Skeletal muscle tissue (tissue), 4 donors: ENCODE measurements around the gene NTRK3. TPM values are rescaled to one million over a fixed set of nuclear protein-coding genes. Genes with fewer than 3 reads are reported as not detected.

Experiments
- H3K27ac ChIP-seq: one replicate; pipeline ENCODE4 v1.7.0; 2013; ENCODE audit warnings: mild to moderate bottlenecking, low read depth, low read length, inconsistent platforms
- H3K27me3 ChIP-seq, 3 donors: one replicate each; pipeline ENCODE4 v1.7.0; 2013; ENCODE audit warnings: low read length in 3 of 3; ENCODE audit not compliant: control insufficient read depth in 3 of 3, insufficient read depth in 3 of 3
- H3K36me3 ChIP-seq, 3 donors: one replicate each; pipeline ENCODE4 v1.7.0; 2013; ENCODE audit warnings: low read length in 3 of 3; ENCODE audit not compliant: control insufficient read depth in 3 of 3, insufficient read depth in 3 of 3
- H3K4me1 ChIP-seq, 3 donors: one replicate each; pipeline ENCODE4 v1.7.0; 2013; ENCODE audit warnings: low read length in 3 of 3, mild to moderate bottlenecking in 3 of 3; ENCODE audit not compliant: control insufficient read depth in 3 of 3, insufficient read depth in 3 of 3
- H3K4me3 ChIP-seq, 3 donors: one replicate each; pipeline ENCODE4 v1.7.0; 2013; ENCODE audit warnings: low read length in 3 of 3
- H3K9ac ChIP-seq, 3 donors: one replicate each; pipeline ENCODE4 v1.7.0; 2013; ENCODE audit warnings: low read length in 3 of 3, mild to moderate bottlenecking in 3 of 3, moderate library complexity in 2 of 3, low read depth in 1 of 3
- H3K9me3 ChIP-seq, 3 donors: one replicate each; pipeline ENCODE4 v1.7.0; 2013; ENCODE audit warnings: low read length in 3 of 3; ENCODE audit not compliant: control insufficient read depth in 3 of 3
- total RNA-seq: library from RNA; depleted of rRNA; stranded (reverse); fragments of >200 nt; gene quantifications from one replicate; pipeline ENCODE4 v1.2.3, GENCODE V29; 2014
- donor health status: Osteomylitis.

The NTRK3 gene
- total RNA-seq, 1 donor from 2014 or later: 6.8 TPM

- no peak overlapping the region for H3K4me3 ChIP-seq
- no peak overlapping the region for H3K9ac ChIP-seq
- H3K4me1 ChIP-seq: peaks cover 0 to 1% (median 0%) of the 10 kb centered on the region in 3 donors
- H3K9me3 ChIP-seq: no peaks in the 10 kb centered on the region
- no peaks in the 10 kb centered on the region for H3K36me3 ChIP-seq
- no peak overlapping the region for H3K27ac ChIP-seq
- H3K27me3 ChIP-seq: no peaks in the 10 kb centered on the region
Observed at GRCh38 chr15:87976552-87976951, 280.0 kb downstream of the NTRK3 start.

DNA sequence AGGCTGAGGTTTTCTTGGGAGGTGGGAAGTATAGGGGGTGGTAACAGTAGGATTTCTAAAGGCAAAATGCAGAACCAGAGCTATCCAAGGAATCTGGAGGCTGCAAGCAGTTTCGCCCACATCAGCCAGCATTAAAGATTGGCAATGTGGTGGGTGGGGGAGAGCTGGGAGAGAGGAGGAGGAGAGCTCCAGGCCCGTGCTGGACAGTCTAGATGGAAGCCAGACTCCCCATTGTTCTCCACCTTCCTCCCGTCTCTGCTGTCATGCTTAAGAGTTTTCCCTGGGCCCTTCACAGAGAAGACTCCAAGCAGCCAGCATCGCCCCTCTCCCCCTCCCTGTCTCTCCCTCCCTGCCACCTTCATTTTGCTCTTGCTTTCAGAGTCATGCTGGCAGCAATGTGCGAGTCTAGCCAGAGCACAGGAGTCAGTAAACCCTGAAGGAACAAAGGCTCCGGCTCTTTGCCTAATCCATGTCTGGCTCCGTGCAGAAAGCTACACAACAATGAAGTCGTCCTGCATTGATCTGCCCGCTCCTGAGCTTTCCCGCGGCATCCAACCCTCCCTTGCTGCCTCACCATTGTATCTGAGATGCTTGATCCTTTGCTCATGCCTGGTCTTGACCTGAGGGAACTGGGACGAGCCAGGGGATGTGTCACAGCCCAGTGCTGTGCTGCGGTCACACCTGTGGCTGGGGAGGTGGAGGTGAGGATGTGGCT lies 282.9 kb downstream of the NTRK3 start:
- Histone ChIP-seq H3K4me1 (no peaks in the 10 kb centered on the region), H3K9me3 (no peaks in the 10 kb centered on the region), H3K27ac (no peak overlapping the region), H3K27me3 (no peaks in the 10 kb centered on the region), H3K9ac (no peak overlapping the region), H3K36me3 (no peaks in the 10 kb centered on the region), H3K4me3 (no peak overlapping the region)

GRCh38 chr15:87971076-87971475 lies 285.5 kb downstream of the NTRK3 start:
- Histone ChIP-seq H3K4me3 (no peak overlapping the region), H3K27ac (no peak overlapping the region), H3K9ac (no peak overlapping the region), H3K4me1 (no peaks in the 10 kb centered on the region), H3K9me3 (no peaks in the 10 kb centered on the region), H3K36me3 (no peaks in the 10 kb centered on the region), H3K27me3 (peaks cover 0 to 2% (median 0%) of the 10 kb centered on the region in 3 donors)

DNA sequence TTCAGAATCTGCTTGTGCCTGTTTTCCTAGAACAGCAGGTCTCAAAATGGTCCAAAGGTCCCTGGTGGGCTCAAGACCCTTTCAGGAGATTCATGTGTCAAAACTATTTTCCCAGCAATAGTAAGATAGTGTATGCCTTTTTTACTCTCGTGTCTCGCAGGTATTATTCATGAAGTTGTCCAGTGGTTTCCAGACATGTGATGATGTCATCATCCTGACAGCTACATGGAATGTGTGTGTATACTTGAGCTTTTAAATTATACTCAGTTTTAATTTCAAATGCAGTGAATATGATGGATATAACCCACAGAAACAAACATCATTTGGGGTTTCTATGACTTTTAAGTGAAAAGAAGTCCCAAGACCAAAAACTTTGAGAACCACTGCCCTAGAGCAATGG lies 288.6 kb downstream of the NTRK3 start:
- no peak overlapping the region for H3K9ac ChIP-seq
- no peaks in the 10 kb centered on the region for H3K4me1 ChIP-seq
- no peak overlapping the region for H3K27ac ChIP-seq
- peaks cover 0 to 2% (median 0%) of the 10 kb centered on the region in 3 donors for H3K27me3 ChIP-seq
- H3K36me3 ChIP-seq: no peaks in the 10 kb centered on the region
- no peak overlapping the region for H3K4me3 ChIP-seq
- no peaks in the 10 kb centered on the region for H3K9me3 ChIP-seq

GRCh38 chr15:87965304-87965703 lies 291.2 kb downstream of the NTRK3 start:
- Histone ChIP-seq H3K27me3 (peaks cover 0 to 2% (median 0%) of the 10 kb centered on the region in 3 donors), H3K4me3 (no peak overlapping the region), H3K9ac (no peak overlapping the region), H3K9me3 (no peaks in the 10 kb centered on the region), H3K27ac (no peak overlapping the region), H3K36me3 (no peaks in the 10 kb centered on the region), H3K4me1 (no peaks in the 10 kb centered on the region)

- H3K36me3 ChIP-seq: no peaks in the 10 kb centered on the region
- no peaks in the 10 kb centered on the region for H3K9me3 ChIP-seq
- H3K4me3 ChIP-seq: no peak overlapping the region
- H3K9ac ChIP-seq: no peak overlapping the region
- no peak overlapping the region for H3K27ac ChIP-seq
- H3K4me1 ChIP-seq: peaks cover 3 to 4% (median 3%) of the 10 kb centered on the region in 3 donors
- H3K27me3 ChIP-seq: peaks cover 0 to 5% (median 0%) of the 10 kb centered on the region in 3 donors
Observed at GRCh38 chr15:87962428-87962827, 294.1 kb downstream of the NTRK3 start.

GRCh38 chr15:87961851-87962420 lies 294.6 kb downstream of the NTRK3 start:
- H3K4me1 ChIP-seq: peaks cover 3 to 4% (median 3%) of the 10 kb centered on the region in 3 donors

DNA sequence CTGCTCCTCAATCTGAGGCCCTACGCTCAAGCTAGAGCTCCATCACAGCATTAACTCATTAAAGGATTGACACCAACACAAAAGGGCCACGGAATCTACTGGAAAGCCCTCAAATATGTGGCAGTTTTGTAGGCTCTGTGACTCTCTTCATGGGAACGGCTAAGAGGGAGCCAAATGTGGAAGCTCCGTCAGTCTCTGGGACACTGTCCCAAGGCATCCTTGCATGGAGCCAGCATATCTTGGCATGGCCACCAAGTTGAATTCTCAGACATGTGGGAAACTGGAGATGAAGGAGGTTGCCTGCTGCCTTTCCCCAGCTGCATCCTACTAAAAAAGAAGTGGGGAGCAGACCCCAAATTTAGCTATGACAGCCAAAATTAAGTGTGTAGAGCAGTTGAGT lies 296.9 kb downstream of the NTRK3 start:
- Histone ChIP-seq H3K4me1 (peaks cover 11 to 14% (median 14%) of the 10 kb centered on the region in 3 donors), H3K9ac (no peak overlapping the region), H3K4me3 (no peak overlapping the region), H3K27me3 (peaks cover 0 to 3% (median 0%) of the 10 kb centered on the region in 3 donors), H3K27ac (no peak overlapping the region), H3K9me3 (no peaks in the 10 kb centered on the region), H3K36me3 (no peaks in the 10 kb centered on the region)

More at GRCh38 chr15:87961851-87962420, 294.6 kb downstream of the NTRK3 start:
- H3K27me3 ChIP-seq: peaks cover 0 to 5% (median 0%) of the 10 kb centered on the region in 3 donors
- H3K4me3 ChIP-seq: no peak overlapping the region
- no peak overlapping the region for H3K27ac ChIP-seq
- no peaks in the 10 kb centered on the region for H3K36me3 ChIP-seq
- no peaks in the 10 kb centered on the region for H3K9me3 ChIP-seq
- no peak overlapping the region for H3K9ac ChIP-seq

- Histone ChIP-seq H3K27ac (no peak overlapping the region), H3K36me3 (no peaks in the 10 kb centered on the region), H3K4me1 (peaks cover 15 to 20% (median 16%) of the 10 kb centered on the region in 3 donors), H3K9me3 (no peaks in the 10 kb centered on the region), H3K9ac (no peak overlapping the region), H3K27me3 (peaks cover 0 to 3% (median 0%) of the 10 kb centered on the region in 3 donors), H3K4me3 (no peak overlapping the region)
Observed at GRCh38 chr15:87959080-87959479, 297.5 kb downstream of the NTRK3 start.

DNA sequence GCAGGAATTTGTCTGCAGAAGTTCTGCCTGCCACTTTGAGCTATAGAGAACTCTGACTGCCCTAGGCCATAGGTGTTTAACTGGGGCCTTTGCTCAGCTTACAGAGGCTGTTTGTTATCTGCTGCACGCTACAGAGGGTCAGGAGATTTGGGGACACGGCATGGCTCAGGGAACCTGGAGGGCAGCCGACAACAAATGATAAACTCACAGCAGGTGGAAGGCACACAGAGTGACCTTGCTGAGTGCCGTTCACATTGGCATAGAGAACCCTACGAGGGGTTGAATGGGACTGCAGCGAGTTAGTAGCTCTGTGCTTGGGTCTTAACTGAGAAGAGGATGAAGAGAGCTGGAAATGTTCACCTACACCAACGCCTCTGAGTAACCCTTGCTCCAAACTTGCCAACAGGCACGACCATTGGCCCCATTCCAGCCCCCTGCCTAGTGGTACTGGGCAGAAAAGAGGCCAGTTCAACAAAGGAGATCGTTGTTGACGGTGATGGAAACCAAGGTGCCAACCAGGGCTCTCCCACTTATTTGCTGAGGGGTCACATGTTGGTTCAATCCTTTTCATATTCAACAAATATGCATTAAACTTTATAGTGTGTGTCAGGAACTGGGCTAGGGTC lies 301.1 kb downstream of the NTRK3 start:
- Histone ChIP-seq H3K4me3 (no peak overlapping the region), H3K27ac (no peak overlapping the region), H3K36me3 (no peaks in the 10 kb centered on the region)

More for the DNA sequence above, 301.1 kb downstream of the NTRK3 start:
- Histone ChIP-seq H3K4me1 (peaks cover 15 to 24% (median 16%) of the 10 kb centered on the region in 3 donors), H3K27me3 (peaks cover 0 to 3% (median 0%) of the 10 kb centered on the region in 3 donors), H3K9me3 (no peaks in the 10 kb centered on the region), H3K9ac (no peak overlapping the region)
